Right atrium auricular region (tissue), 2 donors: ENCODE measurements around the gene TUBD1. TPM values are rescaled to one million over a fixed set of nuclear protein-coding genes. Genes with fewer than 3 reads are reported as not detected.
"Not testable (repeated sequence)": the region's sequence is repeated elsewhere in the genome, so short reads cannot be mapped to it uniquely, and the experiment has no call there.

ENCODE experiments used
- DNase-seq: peaks from one replicate; pipeline ENCODE4 v3.0.0-alpha.2; 2019; ENCODE audit warnings: low spot score
- H3K27ac ChIP-seq, 2 donors: fragments of 200-600 bp; sonication (generic); 1 replicate in 1 of 2; 2 replicates in 1 of 2; pipeline ENCODE4 v1.5.1; 2016 to 2019
- H3K27me3 ChIP-seq, 2 donors: fragments of 200-600 bp; sonication (generic); one replicate each; pipeline versions ENCODE4 v1.5.1 to v1.6.0; 2017 to 2019
- H3K36me3 ChIP-seq: fragments of 200-600 bp; sonication (generic); one replicate; pipeline ENCODE4 v1.5.1; 2016
- H3K4me1 ChIP-seq, 2 donors: fragments of 200-600 bp; sonication (generic); one replicate each; pipeline versions ENCODE4 v1.5.1 to v1.6.0; 2017 to 2019
- H3K4me3 ChIP-seq, 2 donors: fragments of 200-600 bp; sonication (generic); 1 replicate in 1 of 2; 2 replicates in 1 of 2; pipeline ENCODE4 v1.5.1; 2017 to 2019; ENCODE audit warnings: mild to moderate bottlenecking in 1 of 2, moderate library complexity in 1 of 2
- H3K9me3 ChIP-seq, 2 donors: fragments of 200-600 bp; sonication (generic); one replicate each; pipeline ENCODE4 v1.5.1; 2019
- total RNA-seq, 2 donors: library from RNA; depleted of rRNA; stranded (reverse); fragments of >200 nt; gene quantifications; one replicate each; pipeline ENCODE4 v1.1.0, GENCODE V29; 2016
- TF ChIP-seq, protein P1 (sequence below), 2 donors: fragments of 200-600 bp; sonication (generic); IDR thresholded peaks; one replicate each; pipeline ENCODE4 v1.5.1; 2019; ENCODE audit warnings: antibody characterized with exemption in 2 of 2

Gene TUBD1
- total RNA-seq, 2 donors from 2014 or later = 6.1 to 8.0 TPM

DNA sequence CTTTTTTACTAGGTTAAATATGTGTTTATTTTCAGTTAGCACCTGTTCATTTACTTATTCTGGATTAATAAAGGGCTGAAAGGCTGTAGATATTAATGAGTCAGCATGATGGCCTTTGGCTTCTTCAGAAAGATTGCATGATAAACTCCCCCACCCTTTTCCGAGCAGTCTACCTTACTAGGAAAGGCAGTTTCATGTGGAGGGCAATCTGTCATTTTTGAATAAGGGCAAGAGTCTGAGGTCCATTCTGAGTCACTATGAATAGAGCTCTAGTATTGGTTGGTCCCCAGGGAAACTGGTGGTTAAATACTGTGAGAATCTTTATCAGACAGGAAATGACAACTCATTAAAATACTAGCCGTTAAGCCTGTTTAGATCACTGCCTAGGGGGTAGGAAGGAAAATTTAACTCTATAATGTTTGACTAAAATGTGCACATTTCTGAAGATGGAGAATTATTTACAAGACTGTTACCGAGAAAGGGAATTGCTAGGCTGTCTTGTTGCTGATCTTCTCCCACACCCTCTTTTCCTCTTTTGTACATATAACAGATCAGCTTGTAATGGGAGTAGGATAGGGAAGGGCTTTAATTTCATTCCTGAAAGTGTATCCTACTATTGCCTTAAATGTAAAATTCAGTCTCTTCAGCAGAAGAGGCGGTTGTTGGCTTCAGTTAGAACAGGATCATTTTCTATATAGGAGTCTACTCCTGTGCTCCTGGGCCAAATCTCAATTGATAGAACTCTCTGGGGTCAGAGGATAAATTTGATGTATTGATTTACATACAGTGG lies 63.3 kb downstream of the TUBD1 start:
- Histone ChIP-seq H3K4me3 (peak overlapping the region; percentile 6 to 7), H3K27ac (peak overlapping the region; percentile 70 to 85), H3K9me3 (no peaks in the 10 kb centered on the region), H3K4me1 (peaks cover 0 to 52% of the 10 kb centered on the region in 2 donors), H3K27me3 (no peaks in the 10 kb centered on the region), H3K36me3 (no peaks in the 10 kb centered on the region)
- no peak for DNase-seq
- TF ChIP-seq, protein P1, sequence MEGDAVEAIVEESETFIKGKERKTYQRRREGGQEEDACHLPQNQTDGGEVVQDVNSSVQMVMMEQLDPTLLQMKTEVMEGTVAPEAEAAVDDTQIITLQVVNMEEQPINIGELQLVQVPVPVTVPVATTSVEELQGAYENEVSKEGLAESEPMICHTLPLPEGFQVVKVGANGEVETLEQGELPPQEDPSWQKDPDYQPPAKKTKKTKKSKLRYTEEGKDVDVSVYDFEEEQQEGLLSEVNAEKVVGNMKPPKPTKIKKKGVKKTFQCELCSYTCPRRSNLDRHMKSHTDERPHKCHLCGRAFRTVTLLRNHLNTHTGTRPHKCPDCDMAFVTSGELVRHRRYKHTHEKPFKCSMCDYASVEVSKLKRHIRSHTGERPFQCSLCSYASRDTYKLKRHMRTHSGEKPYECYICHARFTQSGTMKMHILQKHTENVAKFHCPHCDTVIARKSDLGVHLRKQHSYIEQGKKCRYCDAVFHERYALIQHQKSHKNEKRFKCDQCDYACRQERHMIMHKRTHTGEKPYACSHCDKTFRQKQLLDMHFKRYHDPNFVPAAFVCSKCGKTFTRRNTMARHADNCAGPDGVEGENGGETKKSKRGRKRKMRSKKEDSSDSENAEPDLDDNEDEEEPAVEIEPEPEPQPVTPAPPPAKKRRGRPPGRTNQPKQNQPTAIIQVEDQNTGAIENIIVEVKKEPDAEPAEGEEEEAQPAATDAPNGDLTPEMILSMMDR (IDR thresholded peaks at IDR 0.05) = no peak

DNA sequence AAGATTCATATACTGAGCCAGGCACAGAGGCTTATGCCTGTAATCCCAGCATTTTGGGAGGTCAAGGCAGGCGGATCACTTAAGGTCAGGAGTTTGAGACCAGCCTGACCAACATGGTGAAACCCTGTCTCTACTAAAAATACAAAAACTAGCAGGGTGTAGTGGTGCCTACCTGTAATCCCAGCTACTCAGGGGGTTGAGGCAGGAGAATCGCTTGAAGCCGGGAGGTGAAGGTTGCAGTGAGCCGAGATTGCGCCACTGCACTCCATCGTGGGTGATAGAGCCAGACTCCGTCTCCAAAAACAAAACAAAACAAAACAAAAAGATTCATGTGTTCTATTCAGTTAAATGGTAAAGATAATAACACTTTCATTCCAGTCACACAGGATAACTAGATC lies 63.9 kb downstream of the TUBD1 start:
- peak overlapping the region; percentile 6 to 7 for H3K4me3 ChIP-seq
- H3K4me1 ChIP-seq = peaks cover 0 to 52% of the 10 kb centered on the region in 2 donors

DNA sequence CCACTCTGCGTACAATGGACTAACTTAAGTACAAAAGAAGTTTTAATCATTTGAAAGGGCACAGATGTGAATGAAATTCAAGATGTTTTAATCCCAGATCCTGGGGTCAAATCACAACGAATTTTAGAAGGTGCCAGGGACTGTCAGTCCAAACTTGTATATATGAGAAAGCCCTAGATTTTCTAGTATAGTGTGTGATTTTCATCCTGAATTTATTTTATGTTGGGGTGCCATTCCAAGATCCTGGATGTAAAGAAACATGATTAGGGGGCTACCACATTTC lies 64.3 kb downstream of the TUBD1 start:
- H3K9me3 ChIP-seq = no peaks in the 10 kb centered on the region
- TF ChIP-seq, protein P1 (IDR thresholded peaks at IDR 0.05) = no peak
- DNase-seq = no peak
- H3K4me3 ChIP-seq = peak overlapping the region in 1 of 2 donors; percentile 6
- H3K4me1 ChIP-seq = peaks cover 0 to 52% of the 10 kb centered on the region in 2 donors
- no peaks in the 10 kb centered on the region for H3K27me3 ChIP-seq
- H3K36me3 ChIP-seq = no peaks in the 10 kb centered on the region
- peak overlapping the region; percentile 70 to 85 for H3K27ac ChIP-seq

More for the DNA sequence above, 63.9 kb downstream of the TUBD1 start:
- not testable (repeated sequence) for H3K36me3 ChIP-seq, H3K9me3 ChIP-seq, H3K27me3 ChIP-seq, DNase-seq
- peak overlapping the region; percentile 70 to 85 for H3K27ac ChIP-seq

DNA sequence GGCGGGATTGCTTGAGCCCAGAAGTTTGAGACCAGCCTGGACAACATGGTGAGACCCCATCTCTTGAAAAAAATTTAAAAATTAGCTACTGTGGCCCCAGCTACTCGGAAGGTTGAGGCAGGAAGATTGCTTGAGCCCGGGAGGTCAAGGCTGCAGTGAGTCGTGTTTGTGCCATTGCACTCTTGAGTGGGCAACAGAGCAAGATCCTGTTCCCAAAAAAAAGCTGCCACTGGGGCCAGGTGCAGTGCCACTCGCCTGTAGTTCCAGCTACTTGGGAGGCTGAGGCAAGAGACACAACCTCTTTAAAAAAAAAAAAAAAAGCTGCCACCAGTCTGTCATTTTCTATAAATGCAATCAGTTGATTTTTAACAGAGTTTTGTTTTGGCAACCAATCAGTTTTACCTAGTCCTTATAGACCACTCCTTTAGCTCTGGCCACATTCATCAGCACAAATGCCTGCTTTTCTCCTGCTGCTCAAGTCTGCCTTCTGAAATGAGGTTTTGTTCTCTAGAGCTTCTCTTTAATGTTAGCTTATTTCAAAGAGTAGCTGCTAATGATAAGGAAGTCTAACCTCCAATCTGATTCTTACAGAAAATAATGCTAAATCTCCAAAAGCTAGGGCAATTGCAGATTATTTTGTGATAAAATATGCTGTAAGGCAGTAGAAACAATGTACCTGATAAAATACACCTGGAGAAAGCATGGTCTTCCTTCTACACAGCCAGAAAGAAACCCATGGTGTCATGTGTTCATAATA lies 64.8 kb downstream of the TUBD1 start:
- TF ChIP-seq, protein P1 (IDR thresholded peaks at IDR 0.05) = no peak
- Histone ChIP-seq H3K9me3 (no peaks in the 10 kb centered on the region), H3K36me3 (no peaks in the 10 kb centered on the region), H3K4me3 (no peak overlapping the region), H3K27me3 (no peaks in the 10 kb centered on the region), H3K4me1 (peaks cover 0 to 52% of the 10 kb centered on the region in 2 donors), H3K27ac (peak overlapping the region; percentile 39 to 85)
- DNase-seq = no peak

DNA sequence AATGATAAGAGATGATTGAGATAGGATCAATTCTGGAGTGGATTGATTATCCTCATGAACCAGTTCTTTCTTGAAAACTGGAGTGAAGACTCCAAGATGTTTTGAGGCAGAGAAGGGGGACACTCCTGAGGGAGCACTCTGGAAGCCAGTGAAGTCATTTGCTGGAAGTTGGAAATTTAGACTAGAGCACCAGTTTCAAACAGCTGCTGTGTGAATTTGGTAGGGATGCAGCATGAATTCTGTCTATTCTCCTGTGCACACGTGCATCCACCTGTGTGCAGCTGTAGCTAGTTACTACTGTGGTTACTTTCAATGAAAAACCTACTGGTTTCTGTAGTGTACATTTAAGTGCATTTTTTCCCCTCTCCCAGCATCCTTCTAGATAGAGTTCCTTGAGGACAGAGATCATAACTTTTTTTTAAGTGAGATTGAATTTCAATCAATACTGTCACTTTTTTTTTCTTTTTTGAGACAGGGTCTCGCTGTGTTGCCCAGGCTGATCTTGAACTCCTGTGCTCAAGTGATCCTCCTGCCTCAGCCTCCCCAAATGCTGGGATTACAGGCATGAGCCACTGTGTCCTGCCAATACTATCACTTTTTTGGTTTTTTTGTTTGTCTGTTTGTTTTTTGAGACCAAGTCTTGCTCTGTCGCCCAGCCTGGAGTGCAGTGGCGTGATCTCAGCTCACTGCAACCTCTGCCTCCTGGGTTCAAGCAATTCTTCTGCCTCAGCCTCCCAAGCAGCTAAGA lies 65.9 kb downstream of the TUBD1 start:
- Histone ChIP-seq H3K4me1 (peaks cover 0 to 52% of the 10 kb centered on the region in 2 donors), H3K27me3 (no peaks in the 10 kb centered on the region), H3K9me3 (no peaks in the 10 kb centered on the region), H3K36me3 (no peaks in the 10 kb centered on the region), H3K27ac (peak overlapping the region in 1 of 2 donors; percentile 63), H3K4me3 (no peak overlapping the region)
- TF ChIP-seq, protein P1 (IDR thresholded peaks at IDR 0.05) = no peak
- no peak for DNase-seq
